Subcutaneous abdominal adipose tissue (tissue), 5 donors: ENCODE results near the gene LDB2.

Source experiments
- H3K27ac ChIP-seq: one replicate; pipeline ENCODE4 v1.7.0; 2013; ENCODE audit warnings: low read depth, mild to moderate bottlenecking, inconsistent platforms, low read length, moderate library complexity
- H3K27me3 ChIP-seq, 5 donors: one replicate each; pipeline ENCODE4 v1.7.0; 2013; ENCODE audit warnings: low read length in 5 of 5, inconsistent platforms in 1 of 5; ENCODE audit not compliant: control insufficient read depth in 5 of 5, insufficient read depth in 4 of 5
- H3K36me3 ChIP-seq, 5 donors: one replicate each; pipeline ENCODE4 v1.7.0; 2013; ENCODE audit warnings: low read length in 5 of 5; ENCODE audit not compliant: control insufficient read depth in 5 of 5, insufficient read depth in 5 of 5
- H3K4me1 ChIP-seq, 5 donors: one replicate each; pipeline ENCODE4 v1.7.0; 2013; ENCODE audit warnings: low read length in 5 of 5, mild to moderate bottlenecking in 3 of 5, moderate library complexity in 1 of 5; ENCODE audit not compliant: control insufficient read depth in 5 of 5, insufficient read depth in 5 of 5
- H3K4me3 ChIP-seq, 5 donors: one replicate each; pipeline ENCODE4 v1.7.0; 2013; ENCODE audit warnings: low read length in 5 of 5, low read depth in 1 of 5
- H3K9ac ChIP-seq, 5 donors: one replicate each; pipeline ENCODE4 v1.7.0; 2013; ENCODE audit warnings: low read length in 5 of 5, mild to moderate bottlenecking in 4 of 5, moderate library complexity in 3 of 5
- H3K9me3 ChIP-seq, 5 donors: one replicate each; pipeline ENCODE4 v1.7.0; 2013; ENCODE audit warnings: low read length in 5 of 5; ENCODE audit not compliant: control insufficient read depth in 5 of 5
- donor health status: healthy.
- donor health status: healthy.
- donor health status: healthy.
- donor health status: healthy.
- donor health status: healthy.

The LDB2 gene

DNA sequence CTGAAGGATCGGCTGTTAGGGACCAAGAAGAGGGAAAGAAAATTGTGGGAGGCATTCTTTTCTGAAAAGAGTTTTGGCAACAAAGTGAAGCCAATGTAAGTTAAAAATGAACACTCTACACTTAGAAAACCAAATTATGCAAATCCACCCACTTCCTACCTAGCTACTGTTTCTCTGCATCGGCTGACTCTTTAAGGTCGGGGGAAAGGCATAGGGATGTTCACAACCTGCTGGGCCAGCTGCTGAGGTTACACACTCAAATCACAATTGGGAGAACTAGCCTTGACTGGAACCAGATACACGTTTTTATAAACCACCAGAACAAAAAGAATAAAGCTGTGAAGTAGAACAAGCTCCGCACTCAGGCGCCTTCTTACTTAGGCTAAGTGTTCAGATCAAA is 165.7 kb downstream of the LDB2 start:
- Histone ChIP-seq H3K9me3 (no peaks in the 10 kb centered on the region), H3K27me3 (no peaks in the 10 kb centered on the region), H3K9ac (no peak overlapping the region), H3K36me3 (peaks cover 0 to 7% (median 0%) of the 10 kb centered on the region in 5 donors), H3K4me3 (no peak overlapping the region), H3K27ac (no peak overlapping the region), H3K4me1 (peaks cover 0 to 9% (median 0%) of the 10 kb centered on the region in 5 donors)

- Histone ChIP-seq H3K9ac (no peak overlapping the region), H3K36me3 (peaks cover 0 to 11% (median 0%) of the 10 kb centered on the region in 5 donors), H3K9me3 (no peaks in the 10 kb centered on the region), H3K27me3 (no peaks in the 10 kb centered on the region), H3K27ac (no peak overlapping the region), H3K4me3 (no peak overlapping the region), H3K4me1 (peaks cover 0 to 9% (median 0%) of the 10 kb centered on the region in 5 donors)
These were observed 166.6 kb downstream of the LDB2 start for GRCh38 chr4:16731776-16732380.

DNA sequence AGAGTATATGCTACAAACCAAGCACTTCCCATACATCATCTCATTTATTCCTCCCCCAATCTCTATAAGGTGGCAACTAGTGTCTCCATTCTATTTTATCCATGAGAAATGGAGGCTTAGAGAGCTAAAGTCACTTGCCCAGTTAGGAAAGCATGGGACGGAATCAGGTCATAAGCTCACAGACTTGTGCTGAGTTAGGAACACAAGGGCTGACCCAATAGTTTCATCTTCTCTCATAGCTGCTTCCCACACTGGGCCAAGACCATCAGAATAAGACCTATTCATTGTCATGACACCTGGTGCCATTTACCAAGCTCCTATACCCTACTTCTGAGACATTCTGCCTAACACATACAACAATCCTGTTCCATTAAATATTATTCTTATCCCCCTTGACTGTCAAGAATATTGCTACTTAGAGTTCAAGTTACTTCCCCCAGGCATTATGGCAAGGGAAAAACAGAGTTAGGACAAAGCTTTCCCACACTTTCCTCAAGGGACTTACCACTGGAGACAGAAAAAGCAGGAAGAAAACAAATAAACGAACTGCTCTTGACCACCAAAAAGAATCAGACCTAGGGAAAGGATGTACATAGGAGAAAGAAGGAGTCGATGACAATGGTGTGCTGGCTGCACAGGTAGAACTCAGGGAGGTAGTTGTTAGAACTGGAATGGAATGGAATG is 167.8 kb downstream of the LDB2 start:
- H3K4me1 ChIP-seq, result peaks cover 0 to 9% (median 0%) of the 10 kb centered on the region in 5 donors
- H3K9ac ChIP-seq, result no peak overlapping the region
- no peak overlapping the region for H3K27ac ChIP-seq
- peaks cover 0 to 11% (median 0%) of the 10 kb centered on the region in 5 donors for H3K36me3 ChIP-seq
- no peaks in the 10 kb centered on the region for H3K9me3 ChIP-seq
- H3K4me3 ChIP-seq, result no peak overlapping the region
- H3K27me3 ChIP-seq, result no peaks in the 10 kb centered on the region

GRCh38 chr4:16729336-16729735 is 169.1 kb downstream of the LDB2 start:
- Histone ChIP-seq H3K27ac (no peak overlapping the region), H3K4me1 (peaks cover 0 to 9% (median 0%) of the 10 kb centered on the region in 5 donors), H3K9ac (no peak overlapping the region), H3K27me3 (no peaks in the 10 kb centered on the region), H3K9me3 (peaks cover 0 to 6% (median 2%) of the 10 kb centered on the region in 5 donors), H3K36me3 (peaks cover 0 to 11% (median 0%) of the 10 kb centered on the region in 5 donors), H3K4me3 (no peak overlapping the region)

- peaks cover 0 to 11% (median 0%) of the 10 kb centered on the region in 5 donors for H3K36me3 ChIP-seq
- H3K27ac ChIP-seq, result no peak overlapping the region
- no peak overlapping the region for H3K4me3 ChIP-seq
- H3K4me1 ChIP-seq, result peaks cover 0 to 9% (median 0%) of the 10 kb centered on the region in 5 donors
- no peak overlapping the region for H3K9ac ChIP-seq
- no peaks in the 10 kb centered on the region for H3K27me3 ChIP-seq
- H3K9me3 ChIP-seq, result peaks cover 0 to 6% (median 2%) of the 10 kb centered on the region in 5 donors
These were observed 169.6 kb downstream of the LDB2 start for GRCh38 chr4:16728849-16729248.

GRCh38 chr4:16728111-16728510 is 170.3 kb downstream of the LDB2 start:
- Histone ChIP-seq H3K9ac (no peak overlapping the region), H3K4me3 (no peak overlapping the region), H3K4me1 (peaks cover 0 to 9% (median 0%) of the 10 kb centered on the region in 5 donors), H3K36me3 (peaks cover 0 to 11% (median 0%) of the 10 kb centered on the region in 5 donors), H3K9me3 (peaks cover 0 to 13% (median 2%) of the 10 kb centered on the region in 5 donors), H3K27me3 (no peaks in the 10 kb centered on the region), H3K27ac (no peak overlapping the region)

DNA sequence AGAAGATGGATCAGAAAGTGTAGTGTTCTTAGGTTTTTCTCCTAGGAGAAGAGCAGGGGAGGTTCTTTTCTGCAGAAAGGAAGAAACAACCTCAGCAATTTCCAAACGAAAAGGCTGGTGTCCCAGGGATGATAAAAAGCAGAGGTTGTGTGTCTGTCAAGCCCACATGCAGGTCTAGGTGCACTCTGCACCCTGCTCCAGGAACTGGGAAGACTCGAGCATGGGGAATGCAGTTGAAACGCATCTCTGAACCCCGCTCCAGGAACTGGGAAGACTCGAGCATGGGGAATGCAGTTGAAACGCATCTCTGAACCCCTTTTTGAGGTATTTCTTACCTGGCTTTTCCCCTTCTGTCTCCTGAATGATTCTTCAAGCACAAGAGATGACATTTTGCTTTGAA is 171.2 kb downstream of the LDB2 start:
- no peak overlapping the region for H3K4me3 ChIP-seq
- no peak overlapping the region for H3K9ac ChIP-seq
- H3K9me3 ChIP-seq, result peaks cover 0 to 13% (median 3%) of the 10 kb centered on the region in 5 donors
- peaks cover 0 to 9% (median 0%) of the 10 kb centered on the region in 5 donors for H3K4me1 ChIP-seq
- H3K27ac ChIP-seq, result no peak overlapping the region
- no peaks in the 10 kb centered on the region for H3K27me3 ChIP-seq
- H3K36me3 ChIP-seq, result peaks cover 0 to 11% (median 0%) of the 10 kb centered on the region in 5 donors

- H3K9me3 ChIP-seq, result peaks cover 0 to 13% (median 3%) of the 10 kb centered on the region in 5 donors
- no peak overlapping the region for H3K27ac ChIP-seq
- H3K9ac ChIP-seq, result no peak overlapping the region
- H3K27me3 ChIP-seq, result no peaks in the 10 kb centered on the region
- no peak overlapping the region for H3K4me3 ChIP-seq
- peaks cover 0 to 14% (median 2%) of the 10 kb centered on the region in 5 donors for H3K4me1 ChIP-seq
- H3K36me3 ChIP-seq, result peaks cover 0 to 11% (median 0%) of the 10 kb centered on the region in 5 donors
These were observed 171.9 kb downstream of the LDB2 start for GRCh38 chr4:16726368-16727050.

DNA sequence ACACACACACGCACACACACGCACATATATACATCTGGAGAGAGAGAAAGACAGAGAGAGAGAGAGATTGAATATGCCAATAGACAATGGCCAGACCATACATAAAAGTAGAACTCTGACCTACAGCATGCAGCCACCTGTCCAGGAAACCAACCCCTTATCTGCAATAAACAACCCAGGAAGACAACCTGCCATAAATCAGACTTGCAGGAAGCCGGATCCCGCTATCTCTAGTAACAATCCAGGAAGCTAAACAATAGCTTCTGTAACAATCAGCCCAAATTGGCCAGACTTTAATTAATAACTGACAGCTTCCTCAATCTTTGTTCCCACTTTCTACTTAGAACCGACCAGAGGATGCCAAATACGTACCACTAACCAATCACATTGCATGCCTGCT is 173.2 kb downstream of the LDB2 start:
- H3K27ac ChIP-seq, result no peak overlapping the region
- H3K4me3 ChIP-seq, result no peak overlapping the region
- peaks cover 0 to 4% (median 0%) of the 10 kb centered on the region in 5 donors for H3K36me3 ChIP-seq

GRCh38 chr4:16722416-16722815 is 176.0 kb downstream of the LDB2 start:
- Histone ChIP-seq H3K9me3 (peaks cover 0 to 13% (median 3%) of the 10 kb centered on the region in 5 donors), H3K9ac (no peak overlapping the region), H3K4me3 (no peak overlapping the region), H3K4me1 (peaks cover 0 to 7% (median 0%) of the 10 kb centered on the region in 5 donors), H3K27ac (no peak overlapping the region), H3K36me3 (peaks cover 0 to 4% (median 0%) of the 10 kb centered on the region in 5 donors), H3K27me3 (no peaks in the 10 kb centered on the region)

More for the DNA sequence above, 173.2 kb downstream of the LDB2 start:
- no peaks in the 10 kb centered on the region for H3K27me3 ChIP-seq
- no peak overlapping the region for H3K9ac ChIP-seq
- peaks cover 0 to 6% (median 0%) of the 10 kb centered on the region in 5 donors for H3K4me1 ChIP-seq
- peaks cover 0 to 13% (median 3%) of the 10 kb centered on the region in 5 donors for H3K9me3 ChIP-seq
